K562 (cell line): ENCODE results near the gene CYB5D1. TPM values are rescaled to one million over a fixed set of nuclear protein-coding genes. Genes with fewer than 3 reads are reported as not detected.

Experiments used
- AFF1 ChIP-seq, 2 experiments: fragments of 450-650 bp; IDR thresholded peaks; 2 replicates each; pipeline ENCODE4 v1.6.1; 2018; ENCODE audit warnings: mild to moderate bottlenecking in 2 of 2, low read depth in 1 of 2; ENCODE audit not compliant: partially characterized antibody in 2 of 2
- ASH1L ChIP-seq: fragments of 450-650 bp; IDR thresholded peaks from 2 replicates; pipeline ENCODE4 v1.6.1; 2018; ENCODE audit warnings: borderline replicate concordance, mild to moderate bottlenecking, low read depth; ENCODE audit not compliant: partially characterized antibody
- ATF1 ChIP-seq, 2 experiments: fragments of 450-650 bp in 1 of 2; IDR thresholded peaks; 2 replicates each; pipeline ENCODE4 v1.6.1; 2016; ENCODE audit warnings: missing compliant biosample characterization in 1 of 2, missing genetic modification characterization in 1 of 2
- DLX4 ChIP-seq: fragments of 250-450 bp; sonication (Bioruptor Pico); IDR thresholded peaks from 2 replicates; pipeline ENCODE4 v1.6.1; 2021; ENCODE audit warnings: mild to moderate bottlenecking
- GTF2F1 ChIP-seq: IDR thresholded peaks from 2 replicates; pipeline ENCODE4 v1.6.1; 2011; ENCODE audit warnings: low read depth, low read length, improper control_type of control experiment
- SRSF3 ChIP-seq: fragments of 200-400 bp; formaldehyde crosslinking; IDR thresholded peaks from 2 replicates; pipeline ENCODE4 v1.6.1; 2016; ENCODE audit warnings: mild to moderate bottlenecking, low read length, moderate library complexity; ENCODE audit not compliant: insufficient read depth
- TFE3 ChIP-seq: fragments of 450-650 bp; formaldehyde crosslinking; IDR thresholded peaks from 2 replicates; pipeline ENCODE4 v1.4.0; 2020; ENCODE audit warnings: mild to moderate bottlenecking, mixed read lengths
- ZBTB43 ChIP-seq: sonication (generic); formaldehyde crosslinking; IDR thresholded peaks from 2 replicates; pipeline ENCODE4 v1.8.0; 2023; ENCODE audit warnings: mild to moderate bottlenecking, missing genetic modification reagents
- ZBTB49 ChIP-seq: sonication (generic); formaldehyde crosslinking; IDR thresholded peaks from 2 replicates; pipeline ENCODE4 v1.8.0; 2022; ENCODE audit warnings: missing genetic modification reagents, mild to moderate bottlenecking, borderline replicate concordance
- ZNF224 ChIP-seq: sonication (generic); formaldehyde crosslinking; IDR thresholded peaks from 2 replicates; pipeline ENCODE4 v1.8.0; 2022; ENCODE audit warnings: mild to moderate bottlenecking, missing genetic modification reagents
- ZNF586 ChIP-seq: fragments of 450-650 bp; formaldehyde crosslinking; conservative IDR thresholded peaks from 2 replicates; pipeline ENCODE4 v1.4.0; 2020; ENCODE audit warnings: mild to moderate bottlenecking, moderate library complexity
- polyA plus RNA-seq, 8 experiments: library from polyadenylated mRNA; depleted of rRNA in 4 of 8; stranded (reverse) in 5 of 8; unstranded in 3 of 8; fragments of >200 nt; fragmentation: Nextera tagmentation in 2 of 8; fragmentation: Illumina TruSeq in 1 of 8; extraction: Ambion mirVana in 2 of 8; extraction: Trizol in 1 of 8; gene quantifications; 2 replicates each; pipeline versions ENCODE4 v1.2.1 to v1.2.3, GENCODE V29; 2011 to 2014; ENCODE audit warnings: inconsistent platforms in 1 of 8, missing spikeins in 1 of 8
- total RNA-seq, 7 experiments: library from RNA; depleted of rRNA in 6 of 7; stranded (reverse); fragments of >200 nt in 6 of 7; fragmentation: Illumina TruSeq in 2 of 7; extraction: Trizol in 2 of 7; gene quantifications; 2 replicates each; pipeline versions ENCODE4 v1.2.1 to v1.2.3, GENCODE V29; 2011 to 2021; ENCODE audit warnings: low replicate concordance in 1 of 7

Gene CYB5D1
- total and polyA plus RNA-seq, 9 of the 15 experiments (the other 6 are each of a cell fraction or from before 2014, with no cell fraction given) = 2.4 to 7.9 (median 5.7) TPM

GRCh38 chr17:7856811-7857712 lies 741 bp upstream of the CYB5D1 start, which contains the start of gene NAA38 (continued):
- TF ChIP-seq DLX4 (CRISPR knock-in tag) = no peak
- TF ChIP-seq ZNF224 = no peak
- no peak for TF ChIP-seq TFE3 (CRISPR knock-in tag)
- TF ChIP-seq SRSF3 = no peak
- no peak for TF ChIP-seq ZBTB49 (CRISPR knock-in tag)
- no peak for TF ChIP-seq ZNF586
- no peak for TF ChIP-seq ZBTB43 (CRISPR knock-in tag)
- peak in 1 of 2 experiments; percentile 96 for TF ChIP-seq AFF1 (IDR thresholded peaks at IDR 0.05; ENCODE audit: low read depth in 1 of 2, partially characterized antibody in 2 of 2)
- no peak for TF ChIP-seq GTF2F1
- TF ChIP-seq ATF1 (CRISPR knock-in tag; IDR thresholded peaks at IDR 0.05) = no peak
- peak; percentile 54 for TF ChIP-seq ATF1 (tag; IDR thresholded peaks at IDR 0.05)
- TF ChIP-seq ASH1L = peak; percentile 78
